PC-9 (cell line): ENCODE measurements around the gene SH3TC1. TPM values are rescaled to one million over a fixed set of nuclear protein-coding genes. Genes with fewer than 3 reads are reported as not detected.

Experiments used
- BruUV-seq: library from RNA; stranded (reverse); fragments of 400-500 nt; replicated peaks from 2 replicates; lab custom pipeline; 2021; lab: Mats Ljungman, UMichigan
- CTCF ChIA-PET: fragments of 300-600 bp; sonication (Branson Sonifier 250); formaldehyde crosslinking; loops from one replicate; lab custom pipeline; 2022; ENCODE audit warnings: antibody characterized with exemption; lab: Charles Lee
- POLR2A ChIA-PET: fragments of 300-600 bp; sonication (Branson Sonifier 250); formaldehyde crosslinking; loops from one replicate; lab custom pipeline; 2022; ENCODE audit warnings: antibody characterized with exemption; ENCODE audit not compliant: unreplicated experiment; lab: Charles Lee
- DNase-seq, 2 experiments: peaks; one replicate each; pipeline versions ENCODE4 v3.0.0 to v3.0.0-alpha.2; 2015 to 2022; ENCODE audit warnings: mixed read lengths in 1 of 2
- H2AFZ ChIP-seq: fragments of 200-600 bp; sonication (generic); 2 replicates; pipeline ENCODE4 v1.8.1; 2017; ENCODE audit warnings: antibody characterized with exemption
- H3F3A ChIP-seq: fragments of 200-600 bp; sonication (generic); 2 replicates; pipeline ENCODE4 v1.8.1; 2017; ENCODE audit warnings: antibody characterized with exemption, mild to moderate bottlenecking, low read depth; ENCODE audit not compliant: insufficient read depth
- H3K27ac ChIP-seq: fragments of 200-600 bp; sonication (generic); 2 replicates; pipeline ENCODE4 v1.6.1; 2016; ENCODE audit warnings: mixed run types
- H3K27me3 ChIP-seq: fragments of 200-600 bp; sonication (generic); 2 replicates; pipeline ENCODE4 v1.6.1; 2016; ENCODE audit warnings: low read depth, mixed run types; ENCODE audit not compliant: insufficient read depth
- H3K36me3 ChIP-seq: fragments of 200-600 bp; sonication (generic); 2 replicates; pipeline ENCODE4 v1.6.1; 2016; ENCODE audit warnings: low read depth, mixed run types
- H3K4me1 ChIP-seq: fragments of 200-600 bp; sonication (generic); replicated peaks from 2 replicates; pipeline ENCODE4 v1.6.1; 2016; ENCODE audit warnings: mixed run types; ENCODE audit not compliant: insufficient read depth
- H3K4me2 ChIP-seq: fragments of 200-600 bp; sonication (generic); 2 replicates; pipeline ENCODE4 v1.6.1; 2017; ENCODE audit warnings: mixed run types
- H3K4me3 ChIP-seq: fragments of 200-600 bp; sonication (generic); 2 replicates; pipeline ENCODE4 v1.6.1; 2016; ENCODE audit warnings: mixed run types
- H3K79me2 ChIP-seq: fragments of 200-600 bp; sonication (generic); 2 replicates; pipeline ENCODE4 v1.6.1; 2017; ENCODE audit warnings: low read depth, mixed run types
- H3K9me2 ChIP-seq: fragments of 200-600 bp; sonication (generic); 2 replicates; pipeline ENCODE4 v1.8.1; 2017; ENCODE audit warnings: mild to moderate bottlenecking; ENCODE audit not compliant: insufficient read depth
- H3K9me3 ChIP-seq: fragments of 200-600 bp; sonication (generic); 2 replicates; pipeline ENCODE4 v1.8.1; 2016; ENCODE audit warnings: low read depth; ENCODE audit not compliant: insufficient read depth
- H4K20me1 ChIP-seq: fragments of 200-600 bp; sonication (generic); 2 replicates; pipeline ENCODE4 v1.8.1; 2017; ENCODE audit not compliant: insufficient read depth
- CTCF ChIP-seq: fragments of 200-600 bp; sonication (generic); conservative IDR thresholded peaks from 2 replicates; pipeline ENCODE4 v1.6.1; 2017; ENCODE audit warnings: mixed run types, antibody characterized with exemption, mild to moderate bottlenecking, moderate library complexity
- EZH2 ChIP-seq: fragments of 200-600 bp; sonication (generic); IDR thresholded peaks from 2 replicates; pipeline ENCODE4 v1.8.0; 2017; ENCODE audit warnings: antibody characterized with exemption, low read depth
- intact Hi-C: fragments of 100-400 bp; cut with micrococcal nuclease; formaldehyde crosslinking; loops from one replicate; pipeline ENCODE4 v1.10.0; 2022; ENCODE audit not compliant: unreplicated experiment
- total RNA-seq: library from RNA; stranded (reverse); gene quantifications from 2 replicates; pipeline ENCODE4 v1.2.3, GENCODE V29; 2021

The SH3TC1 gene
- total RNA-seq, 1 experiment from 2014 or later = 5.2 TPM

- H2AFZ ChIP-seq = no peak overlapping the region
- H3F3A ChIP-seq = no peaks in the 10 kb centered on the region
- H3K9me3 ChIP-seq = no peaks in the 10 kb centered on the region
- no peak for TF ChIP-seq CTCF
- TF ChIP-seq EZH2 = no peak
- H3K4me3 ChIP-seq = no peak overlapping the region
- H3K79me2 ChIP-seq = no peaks in the 10 kb centered on the region
- H3K36me3 ChIP-seq = no peaks in the 10 kb centered on the region
- intact Hi-C loops = no loop called here
- no peaks in the 10 kb centered on the region for H4K20me1 ChIP-seq
- ChIA-PET CTCF (no interaction called here), POLR2A (no interaction called here)
- H3K27me3 ChIP-seq = peaks cover 7% of the 10 kb centered on the region
- no peaks in the 10 kb centered on the region for H3K4me1 ChIP-seq
- no TSS peak for BruUV-seq
- no peak overlapping the region for H3K27ac ChIP-seq
- H3K4me2 ChIP-seq = no peak overlapping the region
- DNase-seq = no peak
- H3K9me2 ChIP-seq = no peaks in the 10 kb centered on the region
Measured at GRCh38 chr4:8264106-8264505, 65.0 kb downstream of the SH3TC1 start.

- TF ChIP-seq EZH2 (no peak), CTCF (no peak)
- DNase-seq = no peak
- Histone ChIP-seq H3K9me3 (no peaks in the 10 kb centered on the region), H3K27me3 (peaks cover 15% of the 10 kb centered on the region), H4K20me1 (no peaks in the 10 kb centered on the region), H3K27ac (no peak overlapping the region), H3K9me2 (no peaks in the 10 kb centered on the region), H3K4me3 (no peak overlapping the region), H3K4me2 (no peak overlapping the region), H3K79me2 (no peaks in the 10 kb centered on the region), H3F3A (no peaks in the 10 kb centered on the region), H2AFZ (no peak overlapping the region), H3K4me1 (no peaks in the 10 kb centered on the region), H3K36me3 (no peaks in the 10 kb centered on the region)
- CTCF ChIA-PET = no interaction called here
- intact Hi-C loops = loop anchor here (5.0 kb wide), 2 partner anchors 52 to 92 kb away; no protein-coding TSS in a partner anchor
- POLR2A ChIA-PET = no interaction called here
- no TSS peak for BruUV-seq
Measured at GRCh38 chr4:8265171-8265929, 66.3 kb downstream of the SH3TC1 start.

GRCh38 chr4:8266088-8266487, 67.0 kb downstream of the SH3TC1 start:
- H3K4me2 ChIP-seq = no peak overlapping the region
- BruUV-seq = no TSS peak
- no peaks in the 10 kb centered on the region for H3K4me1 ChIP-seq
- H3F3A ChIP-seq = no peaks in the 10 kb centered on the region
- H3K27ac ChIP-seq = no peak overlapping the region
- H3K36me3 ChIP-seq = no peaks in the 10 kb centered on the region
- TF ChIP-seq CTCF = no peak
- no peak for TF ChIP-seq EZH2
- POLR2A ChIA-PET = no interaction called here
- H3K79me2 ChIP-seq = no peaks in the 10 kb centered on the region
- no peaks in the 10 kb centered on the region for H3K9me3 ChIP-seq
- no peak overlapping the region for H3K4me3 ChIP-seq
- no peak for DNase-seq
- H3K27me3 ChIP-seq = peaks cover 22% of the 10 kb centered on the region
- CTCF ChIA-PET = interaction anchor here (2.0 kb wide), 1 partner anchor 136 kb away, joined by 8 read pairs; no protein-coding TSS in a partner anchor
- no peaks in the 10 kb centered on the region for H4K20me1 ChIP-seq
- no peaks in the 10 kb centered on the region for H3K9me2 ChIP-seq
- intact Hi-C loops = loop anchor here (5.0 kb wide), 2 partner anchors 51 to 91 kb away; no protein-coding TSS in a partner anchor
- H2AFZ ChIP-seq = no peak overlapping the region
